NT2/D1 (cell line): ENCODE measurements around the gene IFNG-AS1.

Source experiments
- YY1 ChIP-seq: IDR thresholded peaks from 2 replicates; pipeline ENCODE4 v1.6.1; 2011; ENCODE audit not compliant: insufficient read length, insufficient read depth
- ZNF274 ChIP-seq: IDR thresholded peaks from 2 replicates; pipeline ENCODE4 v1.6.1; 2011; ENCODE audit warnings: mild to moderate bottlenecking, low read depth, low read length

GRCh38 chr12:67989184-67989920, at the start of gene IFNG-AS1:
- TF ChIP-seq ZNF274 (no peak), YY1 (no peak)
